Neural progenitor cell (in vitro differentiated cells): ENCODE results near the gene NFKBIL1. TPM values are rescaled to one million over a fixed set of nuclear protein-coding genes. Genes with fewer than 3 reads are reported as not detected.

Experiments used
- DNase-seq: peaks from one replicate; pipeline ENCODE4 v3.0.0-alpha.2; 2016; ENCODE audit warnings: low spot score
- H2AFZ ChIP-seq: fragments of 200-600 bp; sonication (generic); replicated peaks from 2 replicates; pipeline ENCODE4 v1.6.1; 2016; ENCODE audit warnings: antibody characterized with exemption
- H3F3A ChIP-seq: fragments of 200-600 bp; sonication (generic); 2 replicates; pipeline ENCODE4 v1.6.1; 2016; ENCODE audit warnings: antibody characterized with exemption, low read depth
- H3K27ac ChIP-seq: fragments of 200-600 bp; sonication (generic); 2 replicates; pipeline ENCODE4 v1.5.1; 2016; ENCODE audit warnings: mild to moderate bottlenecking
- H3K27me3 ChIP-seq: fragments of 200-600 bp; sonication (generic); 2 replicates; pipeline ENCODE4 v1.6.1; 2016; ENCODE audit warnings: mild to moderate bottlenecking, moderate library complexity
- H3K36me3 ChIP-seq: fragments of 200-600 bp; sonication (generic); 2 replicates; pipeline ENCODE4 v1.5.1; 2016
- H3K4me1 ChIP-seq: fragments of 200-600 bp; sonication (generic); 2 replicates; pipeline ENCODE4 v1.6.1; 2016; ENCODE audit warnings: mixed run types
- H3K4me2 ChIP-seq: fragments of 200-600 bp; sonication (generic); 2 replicates; pipeline ENCODE4 v1.6.1; 2016
- H3K4me3 ChIP-seq: fragments of 200-600 bp; sonication (generic); 2 replicates; pipeline ENCODE4 v1.5.1; 2016
- H3K79me2 ChIP-seq: fragments of 200-600 bp; sonication (generic); 2 replicates; pipeline ENCODE4 v1.6.1; 2016; ENCODE audit warnings: low read depth
- H3K9ac ChIP-seq: fragments of 200-600 bp; sonication (generic); 2 replicates; pipeline ENCODE4 v1.6.1; 2016
- H3K9me3 ChIP-seq: fragments of 200-600 bp; sonication (generic); 2 replicates; pipeline ENCODE4 v1.5.1; 2016; ENCODE audit warnings: low read depth
- H4K20me1 ChIP-seq: fragments of 200-600 bp; sonication (generic); 2 replicates; pipeline ENCODE4 v1.6.1; 2016; ENCODE audit warnings: low read depth
- H3K27ac Mint-ChIP-seq: 3 replicates; pipeline ENCODE4 v1.8.0; 2021; ENCODE audit warnings: mixed read lengths
- H3K27me3 Mint-ChIP-seq: 2 replicates; pipeline ENCODE4 v1.8.0; 2022; ENCODE audit warnings: low read depth, mild to moderate bottlenecking, inconsistent platforms, moderate library complexity, mixed read lengths; ENCODE audit not compliant: insufficient read depth
- H3K36me3 Mint-ChIP-seq: 3 replicates; pipeline ENCODE4 v1.8.0; 2021; ENCODE audit warnings: mixed read lengths
- H3K4me1 Mint-ChIP-seq: 3 replicates; pipeline ENCODE4 v1.8.0; 2021; ENCODE audit warnings: mixed read lengths
- H3K4me3 Mint-ChIP-seq: 3 replicates; pipeline ENCODE4 v1.8.0; 2021; ENCODE audit warnings: mild to moderate bottlenecking, moderate library complexity, mixed read lengths
- H3K9me3 Mint-ChIP-seq: 3 replicates; pipeline ENCODE4 v1.8.0; 2020; ENCODE audit warnings: mixed read lengths
- CTCF ChIP-seq: fragments of 200-600 bp; sonication (generic); IDR thresholded peaks from 2 replicates; pipeline ENCODE4 v1.5.1; 2017; ENCODE audit warnings: antibody characterized with exemption, mild to moderate bottlenecking
- EZH2 ChIP-seq: fragments of 200-600 bp; sonication (generic); IDR thresholded peaks from 2 replicates; pipeline ENCODE4 v1.6.1; 2017; ENCODE audit warnings: antibody characterized with exemption, mild to moderate bottlenecking, moderate library complexity
- EZH2phosphoT487 ChIP-seq: fragments of 200-600 bp; sonication (generic); IDR thresholded peaks from 2 replicates; pipeline ENCODE4 v1.6.1; 2017; ENCODE audit warnings: antibody characterized with exemption
- total RNA-seq: library from RNA; depleted of rRNA; stranded (reverse); fragments of >200 nt; gene quantifications from 2 replicates; pipeline ENCODE4 v1.2.3, GENCODE V29; 2015; ENCODE audit warnings: low replicate concordance

Gene NFKBIL1
- total RNA-seq, 1 donor from 2014 or later: 8.6 TPM

DNA sequence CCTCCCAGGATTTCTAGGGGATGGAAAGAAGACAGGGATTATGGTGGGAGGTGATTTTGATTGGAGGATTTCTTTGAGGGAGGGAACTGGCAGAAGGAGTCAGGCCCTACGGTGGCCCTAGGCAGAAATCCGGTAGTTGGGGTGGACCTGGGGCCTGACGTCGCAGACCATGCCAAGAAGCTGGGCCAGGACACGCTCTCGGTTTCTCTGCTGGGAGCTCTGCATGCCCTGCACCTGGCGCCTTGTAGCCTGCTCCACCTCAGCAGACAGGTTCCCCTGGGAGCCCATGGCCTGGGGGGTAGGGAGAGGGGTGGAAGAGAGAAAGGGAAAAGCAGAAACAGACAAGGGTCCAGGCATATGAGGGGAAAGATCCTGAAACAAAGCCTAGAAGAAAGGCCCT lies 2.1 kb upstream of the NFKBIL1 start:
- peaks cover 51% of the 10 kb centered on the region for H3K4me1 Mint-ChIP-seq
- Histone ChIP-seq H3K9me3 (no peaks in the 10 kb centered on the region), H3K4me1 (peaks cover 18% of the 10 kb centered on the region), H3K9ac (no peak overlapping the region), H3K4me2 (no peak overlapping the region), H3F3A (peaks cover 48% of the 10 kb centered on the region), H3K36me3 (no peaks in the 10 kb centered on the region), H3K79me2 (peaks cover 48% of the 10 kb centered on the region), H3K27ac (no peak overlapping the region), H3K27me3 (no peaks in the 10 kb centered on the region), H3K4me3 (no peak overlapping the region), H2AFZ (no peak overlapping the region), H4K20me1 (peaks cover 11% of the 10 kb centered on the region)
- no peak overlapping the region for H3K27ac Mint-ChIP-seq
- peaks cover 6% of the 10 kb centered on the region for H3K27me3 Mint-ChIP-seq
- no peak for TF ChIP-seq EZH2
- no peak for TF ChIP-seq EZH2phosphoT487
- no peak for TF ChIP-seq CTCF
- no peaks in the 10 kb centered on the region for H3K9me3 Mint-ChIP-seq
- peak overlapping the region; percentile 88 for H3K4me3 Mint-ChIP-seq
- peaks cover 18% of the 10 kb centered on the region for H3K36me3 Mint-ChIP-seq
- no peak for DNase-seq

GRCh38 chr6:31546339-31546957 lies 960 bp upstream of the NFKBIL1 start, which contains the start of gene ATP6V1G2:
ATP6V1G2 (minus strand) TSS chr6:31546608; CDS start chr6:31546559, 49 bp downstream.
- Mint-ChIP-seq H3K9me3 (no peaks in the 10 kb centered on the region), H3K4me3 (peak within 1 kb of the TSS; percentile 88), H3K36me3 (peaks cover 11% of the 10 kb centered on the region), H3K27me3 (no peaks in the 10 kb centered on the region), H3K27ac (peak within 1 kb of the TSS; percentile 25), H3K4me1 (peaks cover 45% of the 10 kb centered on the region)
- Histone ChIP-seq H3K4me1 (peaks cover 16% of the 10 kb centered on the region), H3K9me3 (no peaks in the 10 kb centered on the region), H3K79me2 (peaks cover 37% of the 10 kb centered on the region), H4K20me1 (no peaks in the 10 kb centered on the region), H3K9ac (peak within 1 kb of the TSS; percentile 84), H2AFZ (peak within 1 kb of the TSS; percentile 35), H3K27me3 (no peaks in the 10 kb centered on the region), H3K36me3 (no peaks in the 10 kb centered on the region), H3F3A (peaks cover 53% of the 10 kb centered on the region), H3K4me3 (peak within 1 kb of the TSS; percentile 51), H3K27ac (no peak within 1 kb of the TSS), H3K4me2 (peak within 1 kb of the TSS; percentile 79)
- peak; percentile 96 for DNase-seq
- no peak for TF ChIP-seq EZH2
- peak; percentile 98 for TF ChIP-seq CTCF

DNA sequence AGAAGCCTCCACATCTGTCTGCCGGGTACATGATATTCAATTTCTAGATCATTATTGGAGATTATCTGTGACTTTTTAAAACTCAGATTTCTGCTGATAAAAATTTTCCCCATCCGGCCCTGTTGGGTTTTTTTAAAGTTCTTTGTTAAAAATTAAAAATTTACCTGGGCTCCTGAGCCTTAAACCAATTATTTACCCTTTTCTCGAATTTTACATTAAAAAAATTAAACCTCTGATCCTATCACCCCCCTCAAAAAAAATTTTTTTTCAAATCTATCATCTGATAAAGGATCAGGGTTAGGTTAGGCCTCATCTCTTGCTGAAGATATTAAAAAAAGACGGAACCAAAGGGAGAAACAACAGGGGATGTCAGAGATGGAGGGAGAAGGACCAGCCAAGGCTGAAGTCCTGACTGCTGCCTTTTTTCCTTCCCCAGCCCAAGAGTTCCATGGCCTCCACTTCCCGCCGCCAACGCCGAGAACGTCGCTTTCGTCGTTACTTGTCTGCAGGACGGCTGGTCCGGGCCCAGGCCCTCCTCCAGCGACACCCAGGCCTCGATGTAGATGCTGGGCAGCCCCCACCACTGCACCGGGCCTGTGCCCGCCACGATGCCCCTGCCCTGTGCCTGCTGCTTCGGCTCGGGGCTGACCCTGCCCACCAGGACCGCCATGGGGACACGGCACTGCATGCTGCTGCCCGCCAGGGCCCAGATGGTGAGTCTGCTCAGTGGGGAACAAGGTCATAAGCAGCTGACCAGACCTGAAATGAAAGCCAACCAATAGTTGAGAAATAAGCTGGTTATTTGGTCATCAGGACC lies 527 bp downstream of the NFKBIL1 start:
- peak overlapping the region; percentile 84 for H3K9ac ChIP-seq
- no peaks in the 10 kb centered on the region for H3K9me3 Mint-ChIP-seq
- H4K20me1 ChIP-seq: no peaks in the 10 kb centered on the region
- peak overlapping the region; percentile 3 for H2AFZ ChIP-seq
- H3K4me3 Mint-ChIP-seq: peak overlapping the region; percentile 88
- no peaks in the 10 kb centered on the region for H3K27me3 ChIP-seq
- H3K27ac Mint-ChIP-seq: peak overlapping the region; percentile 72
- no peaks in the 10 kb centered on the region for H3K9me3 ChIP-seq
- H3K27me3 Mint-ChIP-seq: peaks cover 6% of the 10 kb centered on the region
- H3K4me2 ChIP-seq: peak overlapping the region; percentile 79
- peaks cover 12% of the 10 kb centered on the region for H3K36me3 Mint-ChIP-seq
- peak overlapping the region; percentile 51 for H3K4me3 ChIP-seq
- H3K79me2 ChIP-seq: peaks cover 37% of the 10 kb centered on the region
- H3K4me1 ChIP-seq: peaks cover 16% of the 10 kb centered on the region
- peak overlapping the region; percentile 27 for H3K27ac ChIP-seq
- no peak for DNase-seq
- H3F3A ChIP-seq: peaks cover 40% of the 10 kb centered on the region
- H3K36me3 ChIP-seq: no peaks in the 10 kb centered on the region
- H3K4me1 Mint-ChIP-seq: peaks cover 42% of the 10 kb centered on the region
- TF ChIP-seq EZH2 (no peak), EZH2phosphoT487 (no peak), CTCF (no peak)
